Dedifferentiated amniotic fluid mesenchymal stem cell (primary cell): ENCODE results near the gene KRT9.
"Not testable (repeated sequence)": the region's sequence is repeated elsewhere in the genome, so short reads cannot be mapped to it uniquely, and the experiment has no call there.

ENCODE experiments used
- DNase-seq: peaks from one replicate; pipeline ENCODE4 v3.0.0-alpha.2; 2016; ENCODE audit errors: extremely low spot score

KRT9 gene

GRCh38 chr17:41600318-41600717, 28.5 kb upstream of the KRT9 start:
- DNase-seq, result no peak

DNA sequence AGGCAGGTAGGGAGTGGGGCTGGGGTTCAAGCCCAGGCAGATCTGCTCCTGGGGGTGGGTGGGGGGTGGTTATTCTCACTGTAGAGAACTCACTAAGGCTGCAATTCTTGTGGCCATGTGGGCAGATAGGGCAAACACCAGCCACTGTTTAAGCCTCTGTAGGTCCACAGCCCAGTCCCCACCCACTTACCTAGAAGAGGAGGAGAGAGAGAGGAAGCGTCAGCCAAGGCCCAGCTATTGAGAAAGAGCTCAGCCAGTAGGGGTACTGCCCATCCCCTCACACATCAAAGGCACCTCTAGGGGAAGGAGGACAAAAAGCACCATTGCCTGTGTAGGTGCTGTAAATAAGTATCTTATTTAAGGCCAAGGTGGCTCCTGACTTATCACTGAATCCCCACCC, 27.8 kb upstream of the KRT9 start:
- no peak for DNase-seq

DNA sequence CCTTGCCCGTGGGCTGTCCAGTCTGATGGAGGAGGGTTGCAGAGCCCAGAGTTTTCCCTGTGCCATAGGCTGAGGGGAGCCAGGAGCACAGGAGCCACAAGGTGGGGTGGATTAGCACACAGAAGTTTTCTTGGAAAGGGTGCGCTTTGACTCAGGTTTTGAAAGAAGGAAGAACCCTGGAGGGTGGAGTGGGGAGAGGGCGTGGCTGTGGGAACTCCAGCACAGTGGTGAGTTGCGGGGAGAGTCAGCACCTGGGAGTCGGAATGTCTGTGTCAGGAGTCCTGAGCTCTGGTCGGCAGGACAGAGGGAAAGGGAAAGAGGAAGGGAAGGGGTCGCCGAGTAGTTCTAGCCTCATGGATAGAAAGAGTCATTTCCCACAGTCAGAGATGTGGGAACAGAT, 23.7 kb upstream of the KRT9 start:
- DNase-seq, result no peak

DNA sequence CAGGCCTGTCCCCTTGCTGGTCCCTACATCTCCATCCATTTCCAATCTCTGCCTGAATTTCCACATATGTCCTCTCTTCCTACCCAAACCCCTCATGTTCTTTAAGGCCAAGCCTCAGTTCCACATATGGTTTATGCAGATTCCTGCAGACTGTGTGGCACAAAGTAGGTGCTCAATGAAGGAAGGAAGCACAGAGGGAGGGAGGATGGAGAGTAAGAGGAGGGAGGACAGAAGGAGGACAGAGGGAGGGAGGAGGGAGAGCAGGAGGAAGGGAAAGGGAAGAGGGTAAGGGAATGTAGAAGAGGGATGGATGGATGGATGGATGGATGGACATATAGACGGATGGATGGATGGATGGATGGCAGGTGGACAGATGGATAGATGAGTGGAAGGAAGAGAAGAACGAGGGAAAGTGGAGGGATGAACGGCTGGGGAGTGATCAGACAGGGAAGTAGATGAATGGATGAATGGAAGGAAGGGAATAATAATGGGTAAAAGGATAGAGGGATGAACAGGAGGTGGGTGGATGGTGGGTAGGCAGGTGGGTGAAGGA, 22.6 kb upstream of the KRT9 start:
- DNase-seq, result no peak

- no peak for DNase-seq
Measured at GRCh38 chr17:41593306-41593981, 21.6 kb upstream of the KRT9 start.

DNA sequence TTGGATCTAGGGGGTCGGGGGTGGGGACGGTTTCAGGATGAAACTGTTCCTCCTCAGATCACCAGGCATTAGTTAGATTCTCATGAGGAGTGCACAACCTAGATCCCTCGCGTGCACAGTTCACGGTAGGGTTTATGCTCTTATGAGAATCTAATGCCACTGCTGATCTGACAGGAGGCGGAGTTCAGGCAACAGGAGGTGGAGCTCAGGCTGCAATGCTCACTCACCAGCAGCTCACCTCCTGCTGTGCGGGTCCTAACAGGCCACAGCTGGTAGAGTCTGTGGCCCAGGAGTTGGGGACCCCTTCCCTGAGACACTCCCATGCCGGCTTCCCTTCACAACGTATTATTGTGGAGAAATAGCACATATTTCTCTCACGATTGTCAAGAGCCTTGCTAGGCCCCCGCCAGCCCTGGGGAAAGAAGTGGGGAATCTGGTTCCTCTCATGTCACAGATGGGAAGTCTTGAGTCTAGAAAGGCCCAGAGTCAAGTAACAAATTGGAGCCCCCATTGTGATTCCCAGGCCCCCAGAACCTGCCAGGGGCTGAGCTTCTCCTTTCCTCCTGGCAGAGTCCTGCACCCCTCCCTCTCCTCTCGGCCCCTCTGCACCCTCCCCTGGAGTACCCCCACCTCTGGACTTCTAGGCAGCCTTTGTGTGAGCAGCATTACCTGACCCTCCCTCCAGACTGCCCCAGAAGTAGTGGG, 20.9 kb upstream of the KRT9 start:
- no peak for DNase-seq

- no peak for DNase-seq
Measured at GRCh38 chr17:41589301-41589700, 17.4 kb upstream of the KRT9 start.

DNA sequence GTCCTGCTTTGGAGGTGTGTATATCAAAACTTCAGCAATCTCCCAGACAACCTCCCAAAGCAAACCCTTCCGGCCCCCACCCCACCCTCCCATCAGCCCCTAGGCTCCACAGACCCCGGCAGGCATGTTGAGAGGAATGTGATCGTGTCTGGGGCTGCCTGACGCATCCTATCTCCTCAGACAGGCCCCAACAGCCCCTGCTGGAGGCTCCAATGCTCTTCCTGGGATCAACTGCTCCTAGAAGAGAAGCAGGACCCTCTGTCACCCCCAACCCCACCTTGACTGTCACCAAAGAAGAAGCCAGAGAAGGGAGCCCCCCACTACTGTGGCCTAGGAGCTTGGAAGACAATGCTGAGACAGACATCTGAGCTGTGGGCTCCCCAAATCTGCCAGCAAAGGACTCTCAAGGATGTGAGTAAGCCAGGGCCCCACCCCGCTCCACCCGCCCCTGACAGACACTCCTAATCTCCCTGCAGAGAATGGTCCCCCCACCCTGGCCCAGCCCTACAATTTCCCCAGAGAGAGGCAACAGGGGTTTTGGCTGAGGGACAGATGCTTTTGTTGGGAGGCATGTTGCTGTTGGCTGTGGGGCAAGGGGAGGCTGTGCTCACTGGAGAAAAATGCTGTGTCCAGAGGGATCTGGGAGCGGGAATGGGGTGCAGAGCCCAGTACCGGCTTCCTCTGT, 16.4 kb upstream of the KRT9 start:
- DNase-seq, result no peak

DNA sequence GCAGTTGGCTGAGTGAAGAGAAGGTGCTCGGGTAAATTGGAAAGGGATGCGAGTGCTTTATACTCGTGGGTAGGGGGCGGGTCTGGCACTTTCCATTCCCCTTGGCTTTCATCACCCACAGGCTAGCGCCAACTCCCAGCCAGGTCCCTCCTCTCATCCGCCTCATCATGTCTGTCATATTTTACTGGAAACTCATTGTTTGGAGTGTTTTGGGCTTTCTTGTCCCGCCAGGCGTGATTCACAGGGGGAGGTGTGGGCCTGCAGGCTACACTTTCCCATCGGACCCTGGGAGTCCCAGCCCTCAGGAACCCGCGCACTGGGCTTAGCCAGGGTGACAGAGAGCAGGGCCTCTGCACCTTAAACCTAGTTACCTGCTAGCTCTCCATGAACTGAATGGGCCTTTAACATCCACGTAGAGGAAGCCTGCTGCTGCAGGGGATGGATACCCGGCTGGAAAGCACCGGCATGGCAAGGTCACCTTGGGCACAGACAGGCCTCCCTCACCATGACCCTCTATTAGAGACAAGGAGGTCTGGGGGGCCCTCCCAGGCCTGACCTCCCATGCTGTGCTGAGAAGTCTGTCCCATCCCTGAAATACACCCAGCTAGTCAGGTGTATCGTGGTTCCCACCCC, 15.1 kb upstream of the KRT9 start, which contains the start of gene KRT14:
Gene KRT14 (minus strand): TSS at position 33 of the 633 bp plus-strand sequence. CDS start 61 bp downstream, outside the sequence.
- DNase-seq, result no peak

- DNase-seq, result no peak
Measured at GRCh38 chr17:41585301-41586056, 13.6 kb upstream of the KRT9 start.

- not testable (repeated sequence) for DNase-seq
Measured at GRCh38 chr17:41584331-41584927, 12.6 kb upstream of the KRT9 start.

- DNase-seq, result no peak
Measured at GRCh38 chr17:41583137-41584127, 11.6 kb upstream of the KRT9 start.

GRCh38 chr17:41582061-41582968, 10.5 kb upstream of the KRT9 start:
- not testable (repeated sequence) for DNase-seq

- DNase-seq, result no peak
Measured at GRCh38 chr17:41581366-41582060, 9.7 kb upstream of the KRT9 start.

- DNase-seq, result no peak
Measured at GRCh38 chr17:41580687-41581365, 9.0 kb upstream of the KRT9 start.

DNA sequence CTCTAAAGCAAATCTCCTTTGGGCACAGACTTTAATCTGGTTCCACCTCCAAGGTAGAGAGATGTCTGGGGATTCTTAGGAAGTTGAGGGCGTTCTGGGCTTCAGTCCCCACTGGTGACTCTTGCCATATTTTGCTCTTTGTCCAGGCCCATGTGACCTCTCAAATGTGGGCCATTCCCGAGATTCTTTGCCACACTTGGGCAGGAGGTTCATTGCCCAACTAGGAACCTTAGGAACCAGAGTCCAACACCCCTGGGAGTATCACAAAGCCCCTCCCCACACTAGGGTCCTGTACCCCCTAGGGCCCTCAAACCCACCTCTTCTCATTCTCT, 8.4 kb upstream of the KRT9 start:
- no peak for DNase-seq

GRCh38 chr17:41579484-41580243, 7.8 kb upstream of the KRT9 start:
- DNase-seq, result no peak
